GM12875 (cell line): Measurements from ENCODE around the gene GPR183.

Experiments used
- H3K4me3 ChIP-seq: one replicate; pipeline ENCODE4 v1.5.1; 2011; ENCODE audit warnings: low read depth, low read length, control low read depth
- TF ChIP-seq, protein P1 (sequence below): IDR thresholded peaks from 2 replicates; pipeline ENCODE4 v1.5.1; 2011; ENCODE audit warnings: low read depth, mild to moderate bottlenecking, control low read depth, inconsistent platforms, low read length, moderate library complexity, borderline replicate concordance; ENCODE audit not compliant: insufficient read depth

GPR183 gene

DNA sequence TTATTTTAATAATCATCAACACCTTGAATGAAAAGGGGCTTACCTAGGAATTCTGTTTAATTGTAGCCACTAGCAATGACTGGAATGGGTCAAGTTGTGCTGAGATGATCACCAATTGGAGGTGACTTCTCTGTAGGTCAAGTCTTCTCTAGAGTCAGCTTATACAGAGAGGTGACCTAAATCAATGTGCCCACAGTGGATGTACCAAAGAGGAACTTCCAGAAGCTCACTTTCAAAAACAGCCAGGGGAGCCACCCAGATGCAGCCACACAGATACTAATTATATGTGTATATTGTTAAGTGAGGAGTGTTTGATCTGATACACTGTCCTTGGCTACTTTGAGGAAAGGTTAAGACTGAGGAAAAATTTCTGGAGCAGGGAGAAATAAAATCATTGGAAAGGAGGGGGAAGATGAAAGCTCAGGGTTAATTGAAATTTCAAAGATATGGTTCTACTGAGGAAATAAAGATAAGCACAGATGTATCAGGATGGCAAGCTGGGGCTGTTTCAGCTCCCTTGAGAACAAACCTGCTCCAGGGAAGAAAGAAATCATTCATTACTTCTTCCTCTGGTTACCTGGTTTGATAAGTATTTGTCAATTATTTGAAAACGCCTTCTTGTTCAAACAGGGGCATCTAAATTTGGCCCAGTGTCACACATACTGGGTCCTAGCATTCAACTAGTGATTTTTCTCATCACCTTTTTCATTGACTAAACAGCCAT lies 5.1 kb downstream of the GPR183 start:
- TF ChIP-seq, protein P1, sequence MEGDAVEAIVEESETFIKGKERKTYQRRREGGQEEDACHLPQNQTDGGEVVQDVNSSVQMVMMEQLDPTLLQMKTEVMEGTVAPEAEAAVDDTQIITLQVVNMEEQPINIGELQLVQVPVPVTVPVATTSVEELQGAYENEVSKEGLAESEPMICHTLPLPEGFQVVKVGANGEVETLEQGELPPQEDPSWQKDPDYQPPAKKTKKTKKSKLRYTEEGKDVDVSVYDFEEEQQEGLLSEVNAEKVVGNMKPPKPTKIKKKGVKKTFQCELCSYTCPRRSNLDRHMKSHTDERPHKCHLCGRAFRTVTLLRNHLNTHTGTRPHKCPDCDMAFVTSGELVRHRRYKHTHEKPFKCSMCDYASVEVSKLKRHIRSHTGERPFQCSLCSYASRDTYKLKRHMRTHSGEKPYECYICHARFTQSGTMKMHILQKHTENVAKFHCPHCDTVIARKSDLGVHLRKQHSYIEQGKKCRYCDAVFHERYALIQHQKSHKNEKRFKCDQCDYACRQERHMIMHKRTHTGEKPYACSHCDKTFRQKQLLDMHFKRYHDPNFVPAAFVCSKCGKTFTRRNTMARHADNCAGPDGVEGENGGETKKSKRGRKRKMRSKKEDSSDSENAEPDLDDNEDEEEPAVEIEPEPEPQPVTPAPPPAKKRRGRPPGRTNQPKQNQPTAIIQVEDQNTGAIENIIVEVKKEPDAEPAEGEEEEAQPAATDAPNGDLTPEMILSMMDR = no peak
- H3K4me3 ChIP-seq = no peak overlapping the region

DNA sequence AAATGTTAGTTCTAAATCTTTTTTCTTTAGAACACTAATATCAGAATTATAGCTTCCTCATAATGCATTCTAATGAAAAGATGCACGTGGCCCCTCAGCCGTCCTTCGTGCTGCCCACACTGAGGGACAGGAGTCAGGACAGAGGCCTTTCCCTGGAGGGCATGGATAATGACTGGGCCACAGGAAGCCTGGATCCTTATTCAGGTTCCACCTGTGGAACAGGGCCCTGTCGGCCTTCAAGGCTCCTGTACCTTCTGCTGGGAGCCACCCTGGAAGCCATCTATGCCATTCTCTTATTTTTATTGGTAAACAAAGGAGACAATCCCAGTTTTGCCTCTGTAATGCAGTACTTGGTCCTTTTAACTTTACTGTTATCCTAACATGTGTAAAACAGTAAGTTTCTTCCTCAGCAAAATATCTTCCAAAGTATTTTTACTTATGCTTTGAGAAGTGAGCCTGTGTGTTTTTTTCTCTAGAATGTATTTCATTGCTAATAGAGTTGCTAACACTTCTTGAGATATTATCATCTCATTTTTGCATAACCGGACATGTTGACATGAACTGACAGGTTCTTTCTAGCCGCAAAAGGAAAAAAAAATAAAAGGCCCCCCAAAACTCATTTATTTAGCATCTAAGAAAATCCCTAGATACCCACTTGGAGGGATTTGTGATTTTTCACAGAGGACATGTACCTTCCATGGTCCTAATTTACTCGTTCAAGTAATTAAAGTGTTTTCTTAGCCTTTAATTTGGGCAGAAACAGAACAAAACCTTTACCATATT lies 6.0 kb downstream of the GPR183 start:
- TF ChIP-seq, protein P1 = no peak
- H3K4me3 ChIP-seq = no peak overlapping the region

DNA sequence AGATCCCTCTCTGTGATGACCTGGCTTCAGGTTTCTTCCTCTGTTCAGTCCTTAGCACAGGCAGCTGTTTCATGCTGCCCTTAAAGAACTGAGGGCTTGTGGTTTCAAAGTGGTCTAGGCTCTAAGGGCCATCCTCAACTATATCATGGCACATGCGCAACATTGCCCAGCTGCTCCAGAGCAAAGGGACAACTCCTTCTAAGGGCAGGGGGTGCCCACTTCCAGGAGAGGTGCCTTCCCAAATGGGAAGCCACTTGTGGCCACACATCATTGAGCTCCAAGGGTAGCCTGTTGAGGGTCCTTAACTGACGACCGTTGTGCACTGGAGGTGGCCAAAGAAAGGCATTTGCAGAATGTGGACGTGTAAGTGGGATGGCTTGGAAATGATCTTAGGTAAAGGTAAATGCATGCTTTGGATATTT lies 7.3 kb downstream of the GPR183 start:
- TF ChIP-seq, protein P1 = no peak
- H3K4me3 ChIP-seq = no peak overlapping the region

- TF ChIP-seq, protein P1 = no peak
- H3K4me3 ChIP-seq = no peak overlapping the region
Measured at GRCh38 chr13:99299256-99299919, 7.8 kb downstream of the GPR183 start.

GRCh38 chr13:99298056-99298455 lies 9.1 kb downstream of the GPR183 start:
- H3K4me3 ChIP-seq = no peak overlapping the region
- TF ChIP-seq, protein P1 = no peak

DNA sequence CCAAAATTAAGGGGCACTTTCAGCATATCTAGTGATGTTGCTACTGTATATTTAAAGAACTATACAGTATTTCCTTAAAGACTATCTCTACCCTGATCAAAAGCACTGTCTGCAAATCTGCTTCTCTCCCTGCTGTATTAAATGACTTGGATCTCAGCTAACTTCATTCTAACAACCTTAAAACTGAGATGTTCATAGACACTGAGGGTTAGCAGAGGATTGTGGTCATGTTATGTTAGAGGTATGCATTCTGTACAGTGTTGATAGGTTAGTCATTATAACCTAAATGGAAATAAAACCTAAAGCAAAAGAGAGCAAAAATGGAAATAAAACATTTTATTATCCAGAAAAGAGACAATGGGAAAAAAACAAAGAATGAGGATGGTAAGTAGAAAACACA lies 9.9 kb downstream of the GPR183 start:
- no peak overlapping the region for H3K4me3 ChIP-seq
- TF ChIP-seq, protein P1 = no peak
